ENCODE results near the gene NCR3LG1.
"Not testable (repeated sequence)": the region's sequence is repeated elsewhere in the genome, so short reads cannot be mapped to it uniquely, and the experiment has no call there.

DNA sequence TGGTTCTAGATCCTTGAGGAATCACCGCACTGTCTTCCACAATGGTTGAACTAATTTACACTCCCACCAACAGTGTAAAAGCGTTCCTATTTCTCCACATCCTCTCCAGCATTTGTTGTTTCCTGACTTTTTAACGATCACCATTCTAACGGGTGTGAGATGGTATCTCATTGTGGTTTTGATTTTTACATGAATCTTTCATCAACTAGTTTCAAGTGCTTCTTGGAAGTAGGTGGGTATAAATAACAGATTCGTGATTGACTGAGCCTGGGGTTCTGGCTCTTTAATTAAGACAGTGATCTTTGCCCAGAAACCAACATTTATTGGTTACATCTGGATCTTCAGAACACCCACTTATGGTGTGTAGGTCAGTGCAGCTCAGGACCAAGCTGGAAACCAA is 74.6 kb downstream of the NCR3LG1 start:
- TF ChIP-seq, protein P1, sequence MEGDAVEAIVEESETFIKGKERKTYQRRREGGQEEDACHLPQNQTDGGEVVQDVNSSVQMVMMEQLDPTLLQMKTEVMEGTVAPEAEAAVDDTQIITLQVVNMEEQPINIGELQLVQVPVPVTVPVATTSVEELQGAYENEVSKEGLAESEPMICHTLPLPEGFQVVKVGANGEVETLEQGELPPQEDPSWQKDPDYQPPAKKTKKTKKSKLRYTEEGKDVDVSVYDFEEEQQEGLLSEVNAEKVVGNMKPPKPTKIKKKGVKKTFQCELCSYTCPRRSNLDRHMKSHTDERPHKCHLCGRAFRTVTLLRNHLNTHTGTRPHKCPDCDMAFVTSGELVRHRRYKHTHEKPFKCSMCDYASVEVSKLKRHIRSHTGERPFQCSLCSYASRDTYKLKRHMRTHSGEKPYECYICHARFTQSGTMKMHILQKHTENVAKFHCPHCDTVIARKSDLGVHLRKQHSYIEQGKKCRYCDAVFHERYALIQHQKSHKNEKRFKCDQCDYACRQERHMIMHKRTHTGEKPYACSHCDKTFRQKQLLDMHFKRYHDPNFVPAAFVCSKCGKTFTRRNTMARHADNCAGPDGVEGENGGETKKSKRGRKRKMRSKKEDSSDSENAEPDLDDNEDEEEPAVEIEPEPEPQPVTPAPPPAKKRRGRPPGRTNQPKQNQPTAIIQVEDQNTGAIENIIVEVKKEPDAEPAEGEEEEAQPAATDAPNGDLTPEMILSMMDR (IDR thresholded peaks at IDR 0.05): not testable (repeated sequence)
- TF ChIP-seq POLR2A (IDR thresholded peaks at IDR 0.05): not testable (repeated sequence)

Data from uterus (tissue), 2 donors.